AG20443 (cell line): Measurements from ENCODE around the gene APCDD1.
A peak's percentile ranks its signal among the peaks of the same experiment; 100 is the strongest.
"Not testable (repeated sequence)": the region's sequence is repeated elsewhere in the genome, so short reads cannot be mapped to it uniquely, and the experiment has no call there.

Source experiments
- DNase-seq: peaks from one replicate; pipeline ENCODE4 v3.0.0; 2012; ENCODE audit warnings: low spot score, mixed read lengths

APCDD1 gene

DNA sequence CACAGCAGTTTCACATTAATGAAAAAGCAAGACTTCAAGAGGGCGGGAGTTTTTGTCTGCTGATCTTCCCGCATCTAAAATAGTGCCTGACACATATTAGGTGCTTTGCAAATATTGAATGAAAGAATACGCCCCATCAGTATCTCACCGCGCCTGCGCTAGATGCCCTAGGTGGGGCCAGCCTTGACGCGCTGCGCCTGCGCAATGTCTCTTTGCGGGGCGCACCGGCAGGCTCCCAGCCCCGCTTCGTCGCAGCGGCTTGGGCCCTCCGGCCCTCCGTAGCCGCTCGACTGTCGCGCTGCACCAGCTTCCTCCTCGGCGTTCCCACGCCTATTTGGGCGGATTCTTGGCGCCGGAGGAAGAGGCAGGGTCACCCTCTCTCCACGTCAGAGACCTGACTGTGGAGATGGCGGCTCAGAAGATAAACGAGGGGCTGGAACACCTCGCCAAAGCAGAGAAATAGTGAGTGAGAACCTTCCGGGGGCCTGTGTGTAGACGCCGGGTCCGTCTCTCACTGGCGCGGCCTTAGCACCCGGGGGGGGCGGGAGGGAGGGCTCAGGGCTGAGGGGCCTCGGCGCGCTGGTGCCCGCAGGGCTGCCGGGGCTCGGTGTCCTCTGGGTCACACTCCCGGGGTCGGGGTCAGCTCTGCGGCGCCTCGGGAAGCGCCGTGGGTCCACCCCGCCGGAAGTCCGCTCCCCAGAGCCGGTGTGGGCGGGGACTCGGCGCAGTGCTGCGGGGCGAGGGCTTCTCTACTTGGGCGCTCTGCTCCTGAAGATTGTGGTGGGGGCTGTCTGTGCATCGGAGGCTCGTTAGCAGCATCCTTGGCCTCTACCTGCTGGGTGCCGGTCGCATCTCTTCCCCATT, 71.5 kb downstream of the APCDD1 start, which contains the start of gene NAPG:
Gene NAPG (plus strand): TSS at position 331 of the 864 bp plus-strand sequence. CDS start 76 bp downstream, at position 407.
- peak; percentile 100 for DNase-seq

DNA sequence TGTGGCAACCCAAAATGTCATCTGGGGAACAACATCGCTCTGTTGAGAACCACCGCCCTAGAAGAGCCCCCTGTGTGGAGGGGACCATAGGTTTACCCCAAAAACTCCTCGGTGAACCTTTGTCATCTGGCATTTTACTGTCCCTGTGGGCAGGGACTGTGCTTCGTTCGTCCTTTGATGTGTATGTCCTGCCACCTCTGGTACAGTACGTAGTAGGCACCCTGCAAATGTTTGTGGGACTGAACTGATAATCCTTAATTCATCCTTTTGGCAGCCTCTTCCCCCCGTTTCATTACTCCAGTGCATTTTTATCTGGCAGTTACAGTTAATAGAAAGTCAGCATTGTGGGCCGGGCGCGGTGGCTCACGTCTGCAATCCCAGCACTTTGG, 72.1 kb downstream of the APCDD1 start:
- DNase-seq: no peak

GRCh38 chr18:10528439-10528838, 74.0 kb downstream of the APCDD1 start:
- no peak for DNase-seq

DNA sequence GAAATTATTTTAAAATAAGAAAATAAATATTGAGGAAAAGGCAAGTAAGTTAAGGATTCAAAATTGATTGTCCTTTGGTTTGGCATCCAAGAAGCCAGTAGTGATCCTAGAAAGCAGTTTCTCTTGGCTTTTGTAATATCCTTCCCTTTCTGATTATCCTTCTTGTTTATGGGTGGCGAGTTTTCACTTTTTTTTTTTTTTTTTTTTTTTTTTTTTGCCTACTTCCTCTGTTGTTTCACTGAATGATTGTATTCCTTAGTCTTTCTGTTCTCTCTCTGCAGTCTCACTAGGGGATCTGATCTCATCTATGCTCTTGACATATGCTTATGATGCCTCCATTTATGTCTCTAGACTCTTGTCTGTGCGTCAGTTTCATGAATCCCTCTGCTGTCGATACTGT, 75.6 kb downstream of the APCDD1 start:
- DNase-seq: no peak

DNA sequence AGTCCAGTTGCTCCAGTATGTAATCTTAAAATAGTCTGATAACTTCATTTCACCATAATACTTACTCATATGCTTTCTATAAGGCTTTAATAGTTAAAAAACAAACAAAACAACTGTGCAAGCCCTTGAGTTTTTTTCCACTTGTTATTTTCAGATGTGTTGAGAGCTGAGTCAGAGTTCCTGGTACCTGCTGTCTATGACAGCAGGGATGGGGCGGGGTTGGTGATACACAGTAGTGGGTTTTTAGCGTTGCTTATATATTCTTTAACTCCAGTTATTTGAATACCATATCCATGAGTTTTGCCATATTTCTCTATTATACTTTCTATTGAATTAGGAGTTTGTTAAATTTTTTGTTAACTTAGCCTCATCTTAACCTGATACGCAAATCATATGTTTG, 76.4 kb downstream of the APCDD1 start:
- DNase-seq: no peak

DNA sequence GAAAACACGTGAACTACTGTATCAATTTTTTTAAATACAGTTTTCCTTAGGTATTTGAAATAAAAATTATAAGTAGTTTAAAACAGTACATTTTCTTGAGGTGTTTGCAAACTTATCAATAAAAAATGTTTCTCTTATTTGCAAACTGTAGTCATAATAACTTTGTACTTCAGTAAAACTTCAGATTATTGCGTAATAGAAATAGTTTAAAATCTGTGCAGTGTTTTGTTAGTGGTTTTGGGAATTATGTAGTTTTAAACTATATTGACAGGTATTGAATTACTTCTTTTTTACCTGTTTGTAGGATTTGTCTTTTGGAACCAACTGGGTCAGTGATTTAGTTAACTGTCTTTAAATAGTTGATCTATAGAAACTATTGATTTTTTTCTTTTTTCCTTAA, 78.7 kb downstream of the APCDD1 start:
- DNase-seq: no peak

DNA sequence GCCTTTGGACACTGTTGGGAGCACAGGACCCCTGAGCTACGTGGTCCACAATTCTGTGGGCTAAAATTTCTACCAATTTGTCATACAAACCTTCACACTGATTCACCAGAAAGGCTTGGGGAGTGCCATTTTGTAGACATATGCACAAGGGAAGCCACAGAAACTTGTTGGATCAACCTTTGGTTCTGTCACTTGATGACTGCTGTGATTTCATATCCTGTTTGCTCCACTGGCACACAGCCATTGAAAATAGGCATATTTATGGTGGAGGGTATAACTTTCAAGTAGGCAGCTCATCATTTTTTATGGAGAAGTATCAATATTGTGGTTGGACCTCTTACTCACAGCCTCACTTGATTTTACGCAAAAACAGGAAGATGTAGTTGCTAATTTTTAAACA, 81.8 kb downstream of the APCDD1 start:
- DNase-seq: no peak

DNA sequence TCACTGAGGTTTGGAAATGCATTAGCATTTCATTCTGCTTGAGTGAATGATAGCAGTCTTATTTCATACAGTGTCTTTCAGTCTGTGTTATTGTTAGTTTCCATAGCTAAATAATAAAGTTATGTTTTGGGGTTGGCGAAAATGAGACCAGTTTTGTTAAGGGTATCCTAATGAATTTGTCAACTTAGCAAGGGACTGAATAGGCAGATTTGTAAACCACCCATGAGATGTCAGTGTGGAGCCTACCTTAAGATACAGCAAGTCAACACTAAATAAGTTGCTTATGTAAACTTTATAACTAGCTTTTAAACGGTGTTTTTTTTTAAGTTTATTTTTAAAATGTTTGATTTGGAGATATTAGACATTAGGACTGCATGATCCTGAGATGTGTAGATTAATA, 83.3 kb downstream of the APCDD1 start:
- no peak for DNase-seq

DNA sequence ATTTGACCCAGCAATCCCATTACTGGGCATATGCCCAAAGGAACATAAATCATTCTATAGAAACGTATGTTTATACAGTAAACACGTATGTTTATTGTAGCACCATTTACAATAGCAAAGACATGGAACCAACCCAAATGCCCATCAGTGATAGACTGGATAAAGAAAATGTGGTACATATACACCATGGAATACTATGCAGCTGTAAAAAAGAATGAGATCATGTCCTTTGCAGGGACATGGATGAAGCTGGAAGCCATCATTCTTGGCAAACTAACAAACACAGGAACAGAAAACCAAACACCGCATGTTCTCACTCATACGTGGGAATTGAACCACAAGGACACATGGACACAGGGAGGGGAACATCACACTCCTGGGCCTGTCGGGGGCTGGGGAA, 84.7 kb downstream of the APCDD1 start:
- DNase-seq: not testable (repeated sequence)
